Endometrial microvascular endothelial cells (primary cell): ENCODE results near the gene IQCH. TPM values are rescaled to one million over a fixed set of nuclear protein-coding genes. Genes with fewer than 3 reads are reported as not detected.

Experiments used
- in situ Hi-C: cut with HindIII; loops from 2 replicates; pipeline ENCODE4 v1.10.0; 2017; ENCODE audit warnings: low sequenced_read_pairs, low pct_unique_long_range_greater_than_20kb; ENCODE audit errors: inconsistent ontology term
- total RNA-seq: library from RNA; depleted of rRNA; stranded (reverse); fragments of >200 nt; gene quantifications from one replicate; pipeline ENCODE4 v1.2.3, GENCODE V29; 2015; ENCODE audit errors: inconsistent ontology term

IQCH gene
- total RNA-seq, 1 donor from 2014 or later: 0.37 TPM

- in situ Hi-C loops: no loop called here
These were observed 249.5 kb downstream of the IQCH start for GRCh38 chr15:67504056-67504455.

- in situ Hi-C loops: no loop called here
These were observed 250.2 kb downstream of the IQCH start for GRCh38 chr15:67504796-67505195.

GRCh38 chr15:67505675-67506572, 251.3 kb downstream of the IQCH start:
- in situ Hi-C loops: no loop called here

- in situ Hi-C loops: no loop called here
These were observed 252.5 kb downstream of the IQCH start for GRCh38 chr15:67506775-67507747.

- in situ Hi-C loops: no loop called here
These were observed 253.8 kb downstream of the IQCH start for GRCh38 chr15:67508407-67508806.

- in situ Hi-C loops: no loop called here
These were observed 255.3 kb downstream of the IQCH start for GRCh38 chr15:67509918-67510317.

GRCh38 chr15:67510597-67511190, 256.1 kb downstream of the IQCH start:
- in situ Hi-C loops: no loop called here

GRCh38 chr15:67511606-67512005, 257.0 kb downstream of the IQCH start:
- in situ Hi-C loops: no loop called here

- in situ Hi-C loops: no loop called here
These were observed 257.6 kb downstream of the IQCH start for GRCh38 chr15:67512140-67512539.

GRCh38 chr15:67512933-67513714, 258.5 kb downstream of the IQCH start:
- in situ Hi-C loops: no loop called here

- in situ Hi-C loops: no loop called here
These were observed 260.5 kb downstream of the IQCH start for GRCh38 chr15:67515090-67515489.

- in situ Hi-C loops: no loop called here
These were observed 261.0 kb downstream of the IQCH start for GRCh38 chr15:67515557-67515956.

- in situ Hi-C loops: no loop called here
These were observed 265.9 kb downstream of the IQCH start for GRCh38 chr15:67520321-67521028.

- in situ Hi-C loops: no loop called here
These were observed 266.6 kb downstream of the IQCH start, which contains the start of gene C15orf61 for GRCh38 chr15:67521029-67521782. Gene C15orf61 (plus strand): TSS chr15:67521131. CDS start chr15:67521249, 118 bp downstream.

- in situ Hi-C loops: no loop called here
These were observed 267.4 kb downstream of the IQCH start for GRCh38 chr15:67521783-67522568.

- in situ Hi-C loops: no loop called here
These were observed 268.7 kb downstream of the IQCH start for GRCh38 chr15:67523330-67523729.
